HepG2 (cell line): ENCODE results near the gene ADGRL1. TPM values are rescaled to one million over a fixed set of nuclear protein-coding genes. Genes with fewer than 3 reads are reported as not detected.

ENCODE experiments used
- ATAC-seq: fragments of 200-7000 bp; cut with Tn5 transposase; 3 replicates; pipeline ENCODE4 v1.9.1; 2020; ENCODE audit warnings: mild to moderate bottlenecking, moderate library complexity
- BruUV-seq: library from RNA; stranded (reverse); fragments of 400-500 nt; replicated peaks from 2 replicates; lab custom pipeline; 2021; lab: Mats Ljungman, UMichigan
- CTCF ChIA-PET: fragments of 300-600 bp; formaldehyde crosslinking; extraction: SDS; loops from one replicate; lab custom pipeline; 2021; ENCODE audit warnings: low total read pairs, inconsistent platforms, low intra/inter-chr PET ratio; lab: Yijun Ruan, JAX
- POLR2A ChIA-PET: fragments of 350-600 bp; sonication (Branson Sonifier 250); formaldehyde crosslinking; loops from one replicate; lab custom pipeline; 2020; ENCODE audit warnings: antibody characterized with exemption, inconsistent platforms; lab: Yijun Ruan, JAX
- DNase-seq: peaks from one replicate; pipeline ENCODE4 v3.0.0-alpha.2; 2015; ENCODE audit warnings: low spot score
- FAIRE-seq: peaks from 3 replicates; lab custom pipeline; 2011; peaks lifted over from hg19 to GRCh38; lab: Jason Lieb, UNC
- H2AFZ ChIP-seq: one replicate; pipeline ENCODE4 v1.6.1; 2011; ENCODE audit warnings: low read length, inconsistent platforms
- H3K27ac ChIP-seq: fragments of 300-600 bp; 3 replicates; pipeline ENCODE4 v1.8.0; 2011; ENCODE audit warnings: mixed run types, mild to moderate bottlenecking, mixed read lengths, low read length, inconsistent platforms; ENCODE audit not compliant: insufficient read depth; ENCODE audit errors: extremely low read length
- H3K27me3 ChIP-seq, 2 experiments: fragments of 200-600 bp in 1 of 2; 2 replicates in 1 of 2; 3 replicates in 1 of 2; pipeline versions ENCODE4 v1.6.0 to v1.8.0; 2011; ENCODE audit warnings: low read length in 2 of 2, mild to moderate bottlenecking in 2 of 2, moderate library complexity in 2 of 2, inconsistent platforms in 1 of 2; ENCODE audit not compliant: insufficient read depth in 2 of 2, control insufficient read depth in 1 of 2
- H3K36me3 ChIP-seq, 2 experiments: fragments of 200-600 bp in 1 of 2; replicated peaks in 1 of 2; 2 replicates in 1 of 2; 3 replicates in 1 of 2; pipeline versions ENCODE4 v1.5.1 to v1.8.0; 2011; ENCODE audit warnings: low read length in 2 of 2, inconsistent platforms in 1 of 2; ENCODE audit not compliant: insufficient read depth in 2 of 2, control insufficient read depth in 1 of 2
- H3K4me1 ChIP-seq: 2 replicates; pipeline ENCODE4 v1.5.1; 2012; ENCODE audit warnings: low read length, inconsistent platforms; ENCODE audit not compliant: insufficient read depth
- H3K4me2 ChIP-seq: 2 replicates; pipeline ENCODE4 v1.6.0; 2011; ENCODE audit warnings: low read depth, low read length, inconsistent platforms
- H3K4me3 ChIP-seq, 3 experiments: fragments of 200-600 bp in 1 of 3; sonication (generic), shearing (Covaris generic) in 1 of 3; replicated peaks in 1 of 3; 2 replicates each; pipeline ENCODE4 v1.5.1; 2011 to 2016; ENCODE audit warnings: low read length in 3 of 3, inconsistent platforms in 2 of 3, low read depth in 2 of 3, mild to moderate bottlenecking in 2 of 3, control low read depth in 1 of 3, mixed read lengths in 1 of 3; ENCODE audit not compliant: insufficient read depth in 1 of 3
- H3K79me2 ChIP-seq: one replicate; pipeline ENCODE4 v1.6.1; 2011; ENCODE audit warnings: low read length, inconsistent platforms; ENCODE audit not compliant: insufficient read depth
- H3K9ac ChIP-seq: 2 replicates; pipeline ENCODE4 v1.6.0; 2011; ENCODE audit warnings: mild to moderate bottlenecking, low read depth, low read length, inconsistent platforms; ENCODE audit not compliant: insufficient read depth
- H3K9me3 ChIP-seq: 2 replicates; pipeline ENCODE4 v1.5.1; 2012; ENCODE audit warnings: mild to moderate bottlenecking, low read length
- H4K20me1 ChIP-seq: 2 replicates; pipeline ENCODE4 v1.6.0; 2011; ENCODE audit warnings: inconsistent platforms, mild to moderate bottlenecking, low read length, moderate library complexity; ENCODE audit not compliant: insufficient read depth
- BHLHE40 ChIP-seq: IDR thresholded peaks from 2 replicates; pipeline ENCODE4 v1.6.1; 2011; ENCODE audit warnings: low read length, improper control_type of control experiment
- CAMTA2 ChIP-seq: sonication (generic); formaldehyde crosslinking; IDR thresholded peaks from 2 replicates; pipeline ENCODE4 v1.4.0; 2020; ENCODE audit warnings: mild to moderate bottlenecking, missing genetic modification reagents, borderline replicate concordance
- CC2D1A ChIP-seq: sonication (generic); formaldehyde crosslinking; IDR thresholded peaks from 2 replicates; pipeline ENCODE4 v1.8.1; 2023; ENCODE audit warnings: mild to moderate bottlenecking, missing genetic modification reagents
- GLI4 ChIP-seq: sonication (generic); formaldehyde crosslinking; IDR thresholded peaks from 2 replicates; pipeline ENCODE4 v1.5.1; 2020; ENCODE audit warnings: missing genetic modification reagents, mild to moderate bottlenecking, moderate library complexity, borderline replicate concordance
- HMG20B ChIP-seq: conservative IDR thresholded peaks from 2 replicates; pipeline ENCODE4 v1.6.1; 2016; ENCODE audit warnings: missing genetic modification reagents, missing compliant biosample characterization
- NAIF1 ChIP-seq: sonication (generic); formaldehyde crosslinking; IDR thresholded peaks from 2 replicates; pipeline ENCODE4 v1.5.0; 2020; ENCODE audit warnings: mild to moderate bottlenecking, missing genetic modification reagents, borderline replicate concordance
- NONO ChIP-seq, 2 experiments: fragments of 450-650 bp in 1 of 2; sonication (generic) in 1 of 2; formaldehyde crosslinking in 1 of 2; IDR thresholded peaks in 1 of 2; conservative IDR thresholded peaks in 1 of 2; 2 replicates each; pipeline versions ENCODE4 v1.6.1 to v1.8.0; 2017 to 2022; ENCODE audit warnings: mild to moderate bottlenecking in 1 of 2, missing genetic modification reagents in 1 of 2, moderate library complexity in 1 of 2
- REL ChIP-seq: sonication (generic); formaldehyde crosslinking; conservative IDR thresholded peaks from 2 replicates; pipeline ENCODE4 v1.8.0; 2022; ENCODE audit warnings: mild to moderate bottlenecking, missing genetic modification reagents, moderate library complexity
- RFX1 ChIP-seq: fragments of 450-650 bp; IDR thresholded peaks from 2 replicates; pipeline ENCODE4 v1.6.1; 2017
- SALL1 ChIP-seq: sonication (generic); formaldehyde crosslinking; IDR thresholded peaks from 2 replicates; pipeline ENCODE4 v1.8.0; 2022; ENCODE audit warnings: mild to moderate bottlenecking, missing genetic modification reagents
- U2AF1 ChIP-seq: fragments of 200-400 bp; formaldehyde crosslinking; optimal IDR thresholded peaks from 2 replicates; pipeline ENCODE3; 2017; ENCODE audit warnings: mild to moderate bottlenecking, low read depth, low read length
- ZNF3 ChIP-seq: IDR thresholded peaks from 2 replicates; pipeline ENCODE4 v1.7.0; 2017; ENCODE audit warnings: inconsistent platforms
- ZSCAN21 ChIP-seq: sonication (generic); formaldehyde crosslinking; IDR thresholded peaks from 2 replicates; pipeline ENCODE4 v1.8.0; 2022; ENCODE audit warnings: mild to moderate bottlenecking, missing genetic modification reagents, moderate library complexity, borderline replicate concordance
- WGBS: methylation state at CpG from one replicate; pipeline ENCODE4 v1.1.6; 2017; ENCODE audit warnings: low lambda C conversion rate; 5-methylcytosine and 5-hydroxymethylcytosine counted together
- in situ Hi-C: cut with HindIII; loops from 2 replicates; pipeline ENCODE4 v1.10.0; 2017; ENCODE audit warnings: low pct_unique_long_range_greater_than_20kb; ENCODE audit not compliant: extremely low pct_ligation_motif_present
- intact Hi-C: fragments of 100-400 bp; cut with micrococcal nuclease; formaldehyde crosslinking; loops from one replicate; pipeline ENCODE4 v1.10.0; 2022; ENCODE audit not compliant: unreplicated experiment
- polyA plus RNA-seq, 8 experiments: library from polyadenylated mRNA; depleted of rRNA in 3 of 8; stranded (reverse) in 7 of 8; unstranded in 1 of 8; fragments of >200 nt; fragmentation: Illumina TruSeq in 4 of 8; extraction: Trizol in 4 of 8; gene quantifications; 2 replicates each; pipeline versions ENCODE4 v1.2.1 to v1.2.3, GENCODE V29; 2011 to 2016; ENCODE audit warnings: low read depth in 4 of 8, missing spikeins in 1 of 8, mixed read lengths in 1 of 8; ENCODE audit not compliant: insufficient read depth in 1 of 8
- total RNA-seq, 5 experiments: library from RNA; depleted of rRNA; stranded (reverse); fragments of >200 nt; fragmentation: Illumina TruSeq; extraction: Trizol; gene quantifications; 2 replicates each; pipeline ENCODE4 v1.2.3, GENCODE V29; 2016; ENCODE audit warnings: low read depth in 1 of 5
- TF ChIP-seq, protein P1 (sequence below): sonication (generic); formaldehyde crosslinking; IDR thresholded peaks from 2 replicates; pipeline ENCODE4 v1.5.1; 2020; ENCODE audit warnings: mild to moderate bottlenecking, missing genetic modification reagents
- TF ChIP-seq, protein P2 (sequence below): sonication (generic); formaldehyde crosslinking; IDR thresholded peaks from 2 replicates; pipeline ENCODE4 v1.8.0; 2022; ENCODE audit warnings: mild to moderate bottlenecking, missing genetic modification reagents, borderline replicate concordance
- TF ChIP-seq, protein P3 (sequence below): IDR thresholded peaks from 2 replicates; pipeline ENCODE4 v1.6.1; 2012; ENCODE audit warnings: low read depth, low read length, improper control_type of control experiment

Gene ADGRL1
- total and polyA plus RNA-seq, 2 of the 13 experiments (the other 11 are each of a cell fraction or from before 2014, with no cell fraction given) = 0.49 to 1.7 TPM

DNA sequence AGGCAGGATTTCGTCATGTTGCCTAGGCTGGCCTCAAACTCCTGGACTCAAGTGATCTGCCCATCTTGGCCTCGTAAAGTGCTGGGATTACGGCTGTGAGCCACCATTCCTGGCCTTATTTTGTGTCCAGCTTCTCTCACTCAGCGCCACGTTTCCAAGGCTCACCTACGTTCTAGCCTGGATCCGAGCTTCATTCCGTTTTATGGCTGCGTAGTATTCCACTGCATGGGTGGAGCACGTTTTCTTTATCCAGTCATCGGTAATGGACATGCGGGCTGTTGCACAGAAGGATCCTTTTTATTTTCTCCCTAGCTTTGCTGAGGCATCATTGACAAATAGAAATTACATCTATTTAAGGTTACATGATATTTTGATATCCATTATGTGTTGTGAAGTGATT is 16.6 kb downstream of the ADGRL1 start:
- Histone ChIP-seq H3K4me2 (no peak overlapping the region), H3K9ac (no peak overlapping the region), H2AFZ (no peak overlapping the region), H3K79me2 (no peaks in the 10 kb centered on the region), H3K27ac (no peak overlapping the region), H3K36me3 (no peaks in the 10 kb centered on the region), H3K9me3 (no peaks in the 10 kb centered on the region), H4K20me1 (no peaks in the 10 kb centered on the region), H3K4me3 (no peak overlapping the region), H3K27me3 (no peaks in the 10 kb centered on the region), H3K4me1 (peaks cover 8% of the 10 kb centered on the region; the same call in 1 of the 2 replicates)
- no peak for DNase-seq
- no peak for ATAC-seq
- WGBS = 88% methylated on average over 12 of the region's 12 CpGs
- BruUV-seq = no TSS peak
- intact Hi-C loops = no loop called here
- no peak for FAIRE-seq
- ChIA-PET CTCF (no interaction called here), POLR2A (interaction anchor here (0.5 kb wide), 1 partner anchor 13 kb away, joined by 3 read pairs; no protein-coding TSS in a partner anchor)
- in situ Hi-C loops = no loop called here
- TF ChIP-seq GLI4 (CRISPR knock-in tag) = no peak
- no peak for TF ChIP-seq ZNF3
- TF ChIP-seq BHLHE40 = no peak
- no peak for TF ChIP-seq HMG20B (CRISPR knock-in tag)
- no peak for TF ChIP-seq CC2D1A (CRISPR knock-in tag)
- TF ChIP-seq CAMTA2 (CRISPR knock-in tag) = no peak
- TF ChIP-seq, protein P1, sequence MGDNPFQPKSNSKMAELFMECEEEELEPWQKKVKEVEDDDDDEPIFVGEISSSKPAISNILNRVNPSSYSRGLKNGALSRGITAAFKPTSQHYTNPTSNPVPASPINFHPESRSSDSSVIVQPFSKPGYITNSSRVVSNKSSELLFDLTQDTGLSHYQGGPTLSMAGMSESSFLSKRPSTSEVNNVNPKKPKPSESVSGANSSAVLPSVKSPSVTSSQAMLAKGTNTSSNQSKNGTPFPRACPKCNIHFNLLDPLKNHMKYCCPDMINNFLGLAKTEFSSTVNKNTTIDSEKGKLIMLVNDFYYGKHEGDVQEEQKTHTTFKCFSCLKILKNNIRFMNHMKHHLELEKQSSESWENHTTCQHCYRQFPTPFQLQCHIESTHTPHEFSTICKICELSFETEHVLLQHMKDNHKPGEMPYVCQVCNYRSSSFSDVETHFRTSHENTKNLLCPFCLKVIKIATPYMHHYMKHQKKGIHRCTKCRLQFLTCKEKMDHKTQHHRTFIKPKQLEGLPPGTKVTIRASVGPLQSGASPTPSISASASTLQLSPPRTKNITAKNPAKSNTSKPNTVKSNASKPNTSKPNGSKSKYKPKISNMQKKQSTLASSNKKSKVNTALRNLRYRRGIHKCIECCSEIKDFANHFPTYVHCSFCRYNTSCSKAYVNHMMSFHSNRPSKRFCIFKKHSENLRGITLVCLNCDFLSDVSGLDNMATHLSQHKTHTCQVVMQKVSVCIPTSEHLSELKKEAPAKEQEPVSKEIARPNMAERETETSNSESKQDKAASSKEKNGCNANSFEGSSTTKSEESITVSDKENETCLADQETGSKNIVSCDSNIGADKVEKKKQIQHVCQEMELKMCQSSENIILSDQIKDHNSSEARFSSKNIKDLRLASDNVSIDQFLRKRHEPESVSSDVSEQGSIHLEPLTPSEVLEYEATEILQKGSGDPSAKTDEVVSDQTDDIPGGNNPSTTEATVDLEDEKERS (CRISPR knock-in tag) = no peak
- no peak for TF ChIP-seq RFX1
- no peak for TF ChIP-seq NAIF1
- TF ChIP-seq, protein P2, sequence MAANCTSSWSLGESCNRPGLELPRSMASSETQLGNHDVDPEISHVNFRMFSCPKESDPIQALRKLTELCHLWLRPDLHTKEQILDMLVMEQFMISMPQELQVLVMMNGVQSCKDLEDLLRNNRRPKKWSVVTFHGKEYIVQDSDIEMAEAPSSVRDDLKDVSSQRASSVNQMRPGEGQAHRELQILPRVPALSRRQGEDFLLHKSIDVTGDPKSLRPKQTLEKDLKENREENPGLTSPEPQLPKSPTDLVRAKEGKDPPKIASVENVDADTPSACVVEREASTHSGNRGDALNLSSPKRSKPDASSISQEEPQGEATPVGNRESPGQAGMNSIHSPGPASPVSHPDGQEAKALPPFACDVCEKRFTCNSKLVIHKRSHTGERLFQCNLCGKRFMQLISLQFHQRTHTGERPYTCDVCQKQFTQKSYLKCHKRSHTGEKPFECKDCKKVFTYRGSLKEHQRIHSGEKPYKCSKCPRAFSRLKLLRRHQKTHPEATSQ (CRISPR knock-in tag) = no peak
- no peak for TF ChIP-seq REL
- TF ChIP-seq, protein P3, sequence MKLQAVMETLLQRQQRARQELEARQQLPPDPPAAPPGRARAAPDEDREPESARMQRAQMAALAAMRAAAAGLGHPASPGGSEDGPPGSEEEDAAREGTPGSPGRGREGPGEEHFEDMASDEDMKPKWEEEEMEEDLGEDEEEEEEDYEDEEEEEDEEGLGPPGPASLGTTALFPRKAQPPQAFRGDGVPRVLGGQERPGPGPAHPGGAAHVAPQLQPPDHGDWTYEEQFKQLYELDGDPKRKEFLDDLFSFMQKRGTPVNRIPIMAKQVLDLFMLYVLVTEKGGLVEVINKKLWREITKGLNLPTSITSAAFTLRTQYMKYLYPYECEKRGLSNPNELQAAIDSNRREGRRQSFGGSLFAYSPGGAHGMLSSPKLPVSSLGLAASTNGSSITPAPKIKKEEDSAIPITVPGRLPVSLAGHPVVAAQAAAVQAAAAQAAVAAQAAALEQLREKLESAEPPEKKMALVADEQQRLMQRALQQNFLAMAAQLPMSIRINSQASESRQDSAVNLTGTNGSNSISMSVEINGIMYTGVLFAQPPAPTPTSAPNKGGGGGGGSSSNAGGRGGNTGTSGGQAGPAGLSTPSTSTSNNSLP = no peak
- no peak for TF ChIP-seq NONO (IDR thresholded peaks at IDR 0.05)
- TF ChIP-seq NONO (CRISPR knock-in tag; conservative IDR thresholded peaks at IDR 0.05) = no peak
- no peak for TF ChIP-seq ZSCAN21 (CRISPR knock-in tag)
- TF ChIP-seq SALL1 = no peak
- TF ChIP-seq U2AF1 = no peak
